Bronchial epithelial cell (primary cell): Measurements from ENCODE around the gene MLYCD. TPM values are rescaled to one million over a fixed set of nuclear protein-coding genes. Genes with fewer than 3 reads are reported as not detected.
"Not testable (repeated sequence)": the region's sequence is repeated elsewhere in the genome, so short reads cannot be mapped to it uniquely, and the experiment has no call there.

Experiments
- DNase-seq: peaks from one replicate; pipeline ENCODE4 v3.0.0-alpha.2; 2010; ENCODE audit warnings: low read depth
- FAIRE-seq: peaks from 2 replicates; lab custom pipeline; 2011; peaks lifted over from hg19 to GRCh38; lab: Jason Lieb, UNC
- H3K27me3 ChIP-seq: 2 replicates; pipeline ENCODE4 v1.5.1; 2011; ENCODE audit warnings: low read length; ENCODE audit not compliant: control insufficient read depth, insufficient read depth
- H3K36me3 ChIP-seq: 2 replicates; pipeline ENCODE4 v1.5.1; 2011; ENCODE audit warnings: low read length; ENCODE audit not compliant: control insufficient read depth, insufficient read depth
- H3K4me3 ChIP-seq: 2 replicates; pipeline ENCODE4 v1.5.1; 2011; ENCODE audit warnings: mild to moderate bottlenecking, low read depth, low read length, control low read depth
- CTCF ChIP-seq: IDR thresholded peaks from 2 replicates; pipeline ENCODE4 v1.5.1; 2011; ENCODE audit warnings: mild to moderate bottlenecking, moderate library complexity, low read length, control low read depth, inconsistent platforms; ENCODE audit not compliant: insufficient read depth, severe bottlenecking
- total RNA-seq: library from RNA; depleted of rRNA; stranded (reverse); fragments of >200 nt; gene quantifications from 2 replicates; pipeline ENCODE4 v1.2.1, GENCODE V29; 2014

Gene MLYCD
- total RNA-seq, 1 donor from 2014 or later = 2.6 TPM

GRCh38 chr16:83940119-83940518, 41.2 kb downstream of the MLYCD start:
- peaks cover 4% of the 10 kb centered on the region for H3K27me3 ChIP-seq
- no peak for DNase-seq
- no peaks in the 10 kb centered on the region for H3K36me3 ChIP-seq
- TF ChIP-seq CTCF = no peak
- no peak for FAIRE-seq
- H3K4me3 ChIP-seq = no peak overlapping the region

GRCh38 chr16:83940630-83941378, 41.9 kb downstream of the MLYCD start:
- DNase-seq (no peak), FAIRE-seq (no peak)
- H3K27me3 ChIP-seq = peaks cover 4% of the 10 kb centered on the region
- H3K4me3 ChIP-seq = no peak overlapping the region
- H3K36me3 ChIP-seq = no peaks in the 10 kb centered on the region
- TF ChIP-seq CTCF = no peak

- DNase-seq, FAIRE-seq, H3K36me3 ChIP-seq, H3K4me3 ChIP-seq, H3K27me3 ChIP-seq: not testable (repeated sequence)
Observed at GRCh38 chr16:83941546-83941945, 42.6 kb downstream of the MLYCD start.

- TF ChIP-seq CTCF = no peak
- DNase-seq = no peak
- no peaks in the 10 kb centered on the region for H3K36me3 ChIP-seq
- H3K27me3 ChIP-seq = no peaks in the 10 kb centered on the region
- no peak for FAIRE-seq
- no peak overlapping the region for H3K4me3 ChIP-seq
Observed at GRCh38 chr16:83942074-83942473, 43.2 kb downstream of the MLYCD start.

GRCh38 chr16:83942815-83943515, 44.0 kb downstream of the MLYCD start:
- TF ChIP-seq CTCF = no peak
- Histone ChIP-seq H3K27me3 (no peaks in the 10 kb centered on the region), H3K4me3 (no peak overlapping the region), H3K36me3 (no peaks in the 10 kb centered on the region)
- DNase-seq (no peak), FAIRE-seq (no peak)

GRCh38 chr16:83943516-83944050, 44.7 kb downstream of the MLYCD start:
- no peak for FAIRE-seq

More at GRCh38 chr16:83943516-83944050, 44.7 kb downstream of the MLYCD start:
- Histone ChIP-seq H3K4me3 (no peak overlapping the region), H3K36me3 (no peaks in the 10 kb centered on the region), H3K27me3 (no peaks in the 10 kb centered on the region)
- TF ChIP-seq CTCF = no peak
- DNase-seq = no peak
